Body of pancreas (tissue), 4 donors: Measurements from ENCODE around the gene C4orf54.

ENCODE experiments used
- POLR2A ChIP-seq, 3 donors: fragments of 450-650 bp; IDR thresholded peaks; one replicate each; pipeline ENCODE4 v1.6.1; 2016; ENCODE audit warnings: antibody characterized with exemption in 3 of 3, mild to moderate bottlenecking in 2 of 3
- TF ChIP-seq, protein P1 (sequence below), 7 experiments: fragments of 450-650 bp in 4 of 7; fragments of 200-600 bp in 3 of 7; sonication (generic) in 3 of 7; IDR thresholded peaks; one replicate each; pipeline ENCODE4 v1.5.1; 2016 to 2019; ENCODE audit warnings: antibody characterized with exemption in 7 of 7

DNA sequence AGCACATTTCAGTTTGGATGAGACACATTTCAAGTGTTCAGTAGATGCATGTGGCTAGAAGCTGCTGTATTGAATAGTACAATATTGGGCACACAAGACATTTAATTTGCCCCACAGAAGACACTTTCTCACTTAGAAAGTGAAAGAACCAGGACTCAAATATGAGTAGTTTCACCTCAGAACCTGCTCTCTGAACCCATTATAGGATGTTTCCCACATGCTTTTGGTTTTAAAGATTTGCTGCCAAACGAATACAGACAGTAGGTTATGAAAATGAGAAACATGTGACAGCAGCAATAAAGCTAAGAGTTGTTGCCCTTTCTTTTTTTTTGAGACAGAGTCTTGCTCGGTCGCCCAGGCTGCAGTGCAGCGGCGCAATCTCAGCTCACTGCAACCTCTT, 32.3 kb downstream of the C4orf54 start:
- TF ChIP-seq, protein P1, sequence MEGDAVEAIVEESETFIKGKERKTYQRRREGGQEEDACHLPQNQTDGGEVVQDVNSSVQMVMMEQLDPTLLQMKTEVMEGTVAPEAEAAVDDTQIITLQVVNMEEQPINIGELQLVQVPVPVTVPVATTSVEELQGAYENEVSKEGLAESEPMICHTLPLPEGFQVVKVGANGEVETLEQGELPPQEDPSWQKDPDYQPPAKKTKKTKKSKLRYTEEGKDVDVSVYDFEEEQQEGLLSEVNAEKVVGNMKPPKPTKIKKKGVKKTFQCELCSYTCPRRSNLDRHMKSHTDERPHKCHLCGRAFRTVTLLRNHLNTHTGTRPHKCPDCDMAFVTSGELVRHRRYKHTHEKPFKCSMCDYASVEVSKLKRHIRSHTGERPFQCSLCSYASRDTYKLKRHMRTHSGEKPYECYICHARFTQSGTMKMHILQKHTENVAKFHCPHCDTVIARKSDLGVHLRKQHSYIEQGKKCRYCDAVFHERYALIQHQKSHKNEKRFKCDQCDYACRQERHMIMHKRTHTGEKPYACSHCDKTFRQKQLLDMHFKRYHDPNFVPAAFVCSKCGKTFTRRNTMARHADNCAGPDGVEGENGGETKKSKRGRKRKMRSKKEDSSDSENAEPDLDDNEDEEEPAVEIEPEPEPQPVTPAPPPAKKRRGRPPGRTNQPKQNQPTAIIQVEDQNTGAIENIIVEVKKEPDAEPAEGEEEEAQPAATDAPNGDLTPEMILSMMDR (IDR thresholded peaks at IDR 0.05) = no peak
- no peak for TF ChIP-seq POLR2A (IDR thresholded peaks at IDR 0.05)
